Measurements from ENCODE around the gene KCTD2. TPM values are rescaled to one million over a fixed set of nuclear protein-coding genes. Genes with fewer than 3 reads are reported as not detected.

KCTD2 gene
- total and polyA plus RNA-seq, 9 of the 15 experiments (the other 6 are each of a cell fraction or from before 2014, with no cell fraction given): 1.7 to 32.9 (median 15.8) TPM

GRCh38 chr17:75020331-75021110 is 26.5 kb upstream of the KCTD2 start:
- FAIRE-seq: no peak
- no peak overlapping the region for H3K4me2 ChIP-seq (ENCODE audit: insufficient read depth, low read length)

More at GRCh38 chr17:75020331-75021110, 26.5 kb upstream of the KCTD2 start:
- intact Hi-C loops (cut with micrococcal nuclease) (no loop called here), in situ Hi-C loops (cut with MboI) (no loop called here)
- Histone ChIP-seq H3K9me3 (replicated peaks; ENCODE audit: control insufficient read depth, insufficient read depth, low read depth, low read length) (peaks cover 4% of the 10 kb centered on the region; the same call in 1 of the 2 replicates), H3K27me3 (ENCODE audit: control insufficient read depth in 2 of 2, insufficient read depth in 2 of 2, low read length in 2 of 2) (no peaks in the 10 kb centered on the region), H3K79me2 (ENCODE audit: control insufficient read depth, insufficient read depth, low read length) (peaks cover 19% of the 10 kb centered on the region), H3K9ac (ENCODE audit: insufficient read depth in 1 of 2, low read depth in 2 of 2, low read length in 2 of 2) (no peak overlapping the region), H3K4me3 (no peak overlapping the region), H3K4me1 (replicated peaks in 1 of 2; ENCODE audit: control insufficient read depth in 2 of 2, insufficient read depth in 2 of 2, low read length in 2 of 2) (peaks cover 6 to 12% of the 10 kb centered on the region in 2 experiments; a peak in 3 of 5 replicates), H3K36me3 (ENCODE audit: control insufficient read depth, insufficient read depth, low read length) (peaks cover 56% of the 10 kb centered on the region; the same call in 2 of the 3 replicates), H2AFZ (ENCODE audit: low read depth, low read length) (no peak overlapping the region), H3K27ac (ENCODE audit: extremely low read depth, low read depth, low read length) (no peak overlapping the region), H4K20me1 (replicated peaks; ENCODE audit: control insufficient read depth, insufficient read depth, low read length) (no peaks in the 10 kb centered on the region), H3K9me1 (ENCODE audit: control insufficient read depth, insufficient read depth, low read length) (peaks cover 4% of the 10 kb centered on the region)
- ATAC-seq (no peak), DNase-seq (ENCODE audit: extremely low read depth in 1 of 4, low spot score in 3 of 4) (no peak)
- TSS peak; percentile 47 for BruUV-seq (replicated peaks)
- WGBS (ENCODE audit: insufficient coverage, low coverage, missing lambda C conversion rate): 92% methylated on average over 19 of the region's 19 CpGs
- POLR2A ChIA-PET: interaction anchor here (0.6 to 1.0 kb wide), 3 partner anchors 10 to 57 kb away, joined by 3 read pairs; no protein-coding TSS in a partner anchor
- CTCF ChIA-PET (ENCODE audit: low intra/inter-chr PET ratio): no interaction called here
- TF ChIP-seq ZNF134 (CRISPR knock-in tag; conservative IDR thresholded peaks at IDR 0.05) (no peak), ZBTB7A (IDR thresholded peaks at IDR 0.05; ENCODE audit: borderline replicate concordance, control insufficient read depth, low read depth, low read length) (no peak), OTX1 (CRISPR knock-in tag; IDR thresholded peaks at IDR 0.05) (no peak), SAFB2 (IDR thresholded peaks at IDR 0.05; ENCODE audit: borderline replicate concordance, low read depth, low read length, severe bottlenecking) (no peak), PREB (CRISPR knock-in tag; IDR thresholded peaks at IDR 0.05) (no peak)
